Measurements from ENCODE around the gene TMEM229B.

DNA sequence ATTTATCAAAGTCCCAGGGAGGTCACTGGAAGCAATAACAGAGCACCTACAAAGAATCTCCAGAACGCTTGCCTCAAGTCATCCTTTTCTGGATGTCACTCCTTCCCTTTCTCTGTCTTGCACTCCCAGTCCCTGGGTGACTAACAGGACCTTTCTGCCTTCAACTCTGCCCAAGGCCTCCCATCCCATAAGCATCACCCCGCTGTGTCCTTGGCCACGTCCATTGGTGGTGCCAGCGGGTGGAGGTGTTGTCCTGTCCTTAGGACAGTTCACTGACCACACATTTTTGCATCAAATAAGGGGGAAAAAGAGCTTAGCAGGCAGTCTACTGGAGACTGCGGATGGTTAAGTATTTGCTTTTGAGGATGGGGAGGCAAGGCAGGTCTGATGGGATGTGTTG, 52.9 kb downstream of the TMEM229B start:
- TF ChIP-seq EZH2 (IDR thresholded peaks at IDR 0.05; ENCODE audit: borderline replicate concordance, low read depth, low read length, severe bottlenecking), result no peak
- TF ChIP-seq, protein P1, sequence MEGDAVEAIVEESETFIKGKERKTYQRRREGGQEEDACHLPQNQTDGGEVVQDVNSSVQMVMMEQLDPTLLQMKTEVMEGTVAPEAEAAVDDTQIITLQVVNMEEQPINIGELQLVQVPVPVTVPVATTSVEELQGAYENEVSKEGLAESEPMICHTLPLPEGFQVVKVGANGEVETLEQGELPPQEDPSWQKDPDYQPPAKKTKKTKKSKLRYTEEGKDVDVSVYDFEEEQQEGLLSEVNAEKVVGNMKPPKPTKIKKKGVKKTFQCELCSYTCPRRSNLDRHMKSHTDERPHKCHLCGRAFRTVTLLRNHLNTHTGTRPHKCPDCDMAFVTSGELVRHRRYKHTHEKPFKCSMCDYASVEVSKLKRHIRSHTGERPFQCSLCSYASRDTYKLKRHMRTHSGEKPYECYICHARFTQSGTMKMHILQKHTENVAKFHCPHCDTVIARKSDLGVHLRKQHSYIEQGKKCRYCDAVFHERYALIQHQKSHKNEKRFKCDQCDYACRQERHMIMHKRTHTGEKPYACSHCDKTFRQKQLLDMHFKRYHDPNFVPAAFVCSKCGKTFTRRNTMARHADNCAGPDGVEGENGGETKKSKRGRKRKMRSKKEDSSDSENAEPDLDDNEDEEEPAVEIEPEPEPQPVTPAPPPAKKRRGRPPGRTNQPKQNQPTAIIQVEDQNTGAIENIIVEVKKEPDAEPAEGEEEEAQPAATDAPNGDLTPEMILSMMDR (IDR thresholded peaks at IDR 0.05; ENCODE audit: borderline replicate concordance, extremely low read depth, low read length, poor library complexity, severe bottlenecking), result no peak

Measured in DND-41 (cell line).